HL-60/S4 treated with retinoic acid at 250 ng/mL for 4 days and 3 days (cell line): ENCODE data around the gene ZSWIM1.

ENCODE experiments used
- in situ Hi-C: fragments of 300-500 bp; cut with MboI; formaldehyde crosslinking; loops from 2 replicates; pipeline ENCODE4 v1.7.0; 2022; ENCODE audit warnings: low sequenced_read_pairs

Gene ZSWIM1

GRCh38 chr20:45907219-45907948 lies 26.4 kb downstream of the ZSWIM1 start:
- in situ Hi-C loops: no loop called here

- in situ Hi-C loops: no loop called here
These were observed 27.1 kb downstream of the ZSWIM1 start for GRCh38 chr20:45908084-45908483.

- in situ Hi-C loops: no loop called here
These were observed 28.3 kb downstream of the ZSWIM1 start for GRCh38 chr20:45909336-45909808.

GRCh38 chr20:45909817-45910669 lies 29.0 kb downstream of the ZSWIM1 start:
- in situ Hi-C loops: no loop called here

DNA sequence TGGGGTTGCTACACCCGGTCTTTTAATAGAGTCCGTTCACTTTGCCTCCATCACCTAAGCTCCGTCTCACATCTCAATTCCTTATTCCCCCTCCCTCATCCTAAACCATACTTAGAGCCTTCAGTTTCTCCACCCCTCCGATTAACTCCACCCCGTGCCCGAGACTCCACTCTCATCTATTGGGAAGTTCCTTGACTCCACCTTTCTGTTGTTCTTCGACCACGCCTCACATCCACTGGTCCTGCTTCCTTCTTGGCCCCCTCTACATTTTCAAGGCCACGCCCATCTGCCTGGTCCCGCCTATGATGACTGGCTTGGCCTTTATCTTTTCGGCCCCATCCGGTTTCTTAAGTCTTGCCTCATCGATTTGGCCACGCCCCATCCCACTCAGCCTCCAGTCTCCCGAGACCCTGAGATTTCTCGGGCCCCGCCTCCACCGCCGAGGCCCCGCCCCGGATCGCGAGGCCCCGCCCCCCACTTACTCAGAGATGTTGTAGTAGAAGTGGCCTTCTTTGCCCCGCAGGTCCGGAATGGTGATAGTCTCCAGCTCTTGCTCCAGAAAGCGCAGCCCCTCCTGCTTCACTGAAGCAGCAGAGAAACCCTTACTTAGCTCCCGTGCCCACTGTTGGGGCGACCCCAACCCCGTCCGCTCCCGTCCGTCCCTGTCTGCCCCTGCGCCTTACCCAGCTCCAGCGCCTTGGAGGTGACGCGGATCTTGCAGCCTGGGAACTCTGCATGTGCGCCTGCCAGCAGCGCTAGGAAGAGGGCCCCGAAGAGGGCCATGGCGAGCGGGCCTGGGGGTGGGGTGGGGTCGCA lies 29.9 kb downstream of the ZSWIM1 start:
- in situ Hi-C loops: no loop called here

- in situ Hi-C loops: no loop called here
These were observed 30.7 kb downstream of the ZSWIM1 start, which contains the start of gene PLTP for GRCh38 chr20:45911486-45912343. Gene PLTP, minus strand, starts transcription at chr20:45912155. Its CDS starts 703 bp downstream, at chr20:45911452.

GRCh38 chr20:45912344-45912682 lies 31.3 kb downstream of the ZSWIM1 start:
- in situ Hi-C loops: no loop called here

GRCh38 chr20:45913116-45913515 lies 32.1 kb downstream of the ZSWIM1 start:
- in situ Hi-C loops: no loop called here

DNA sequence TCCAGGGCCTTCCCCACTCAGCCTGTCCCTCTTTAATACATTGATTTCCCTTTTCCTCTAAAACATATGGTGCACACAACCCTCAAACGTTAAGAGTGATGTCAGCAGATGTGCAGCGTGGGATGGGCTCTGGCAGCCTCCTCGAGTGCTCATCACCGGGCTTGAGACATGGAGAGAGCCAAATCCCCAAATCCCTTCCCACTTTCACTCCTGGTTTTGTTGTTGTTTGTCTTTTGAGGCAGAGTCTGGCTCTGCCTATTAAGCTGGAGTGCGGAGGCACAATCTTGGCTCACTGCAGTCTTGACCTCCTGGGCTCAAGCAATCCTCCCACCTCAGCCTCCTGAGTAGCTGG lies 36.7 kb downstream of the ZSWIM1 start:
- in situ Hi-C loops: no loop called here

DNA sequence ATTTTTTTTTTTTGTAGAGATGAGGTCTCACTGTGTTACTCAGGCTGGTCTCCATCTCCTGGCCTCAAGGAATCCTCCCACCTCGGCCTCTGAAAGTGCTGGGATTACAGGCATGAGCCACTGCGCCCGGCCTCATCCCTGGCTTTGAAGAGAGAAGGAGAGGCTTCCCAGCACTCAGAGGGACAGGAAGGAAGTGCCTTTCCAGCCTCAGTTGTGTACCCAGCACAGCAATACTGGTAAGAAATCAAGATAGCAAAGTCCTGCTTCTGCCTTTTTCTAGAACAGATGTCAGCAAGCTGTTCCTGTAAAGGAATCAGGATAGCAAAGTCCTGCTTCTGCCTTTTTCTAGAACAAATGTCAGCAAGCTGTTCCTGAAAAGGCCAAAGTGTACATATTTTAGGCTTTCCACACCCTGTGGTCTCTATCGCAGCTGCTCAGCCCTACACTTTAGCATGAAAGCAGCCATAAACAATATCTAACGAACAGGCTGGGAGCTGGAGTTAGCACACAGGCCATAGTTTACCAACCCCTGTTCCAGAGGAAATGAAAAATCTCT lies 37.2 kb downstream of the ZSWIM1 start:
- in situ Hi-C loops: no loop called here

GRCh38 chr20:45918779-45919537 lies 37.9 kb downstream of the ZSWIM1 start:
- in situ Hi-C loops: no loop called here

DNA sequence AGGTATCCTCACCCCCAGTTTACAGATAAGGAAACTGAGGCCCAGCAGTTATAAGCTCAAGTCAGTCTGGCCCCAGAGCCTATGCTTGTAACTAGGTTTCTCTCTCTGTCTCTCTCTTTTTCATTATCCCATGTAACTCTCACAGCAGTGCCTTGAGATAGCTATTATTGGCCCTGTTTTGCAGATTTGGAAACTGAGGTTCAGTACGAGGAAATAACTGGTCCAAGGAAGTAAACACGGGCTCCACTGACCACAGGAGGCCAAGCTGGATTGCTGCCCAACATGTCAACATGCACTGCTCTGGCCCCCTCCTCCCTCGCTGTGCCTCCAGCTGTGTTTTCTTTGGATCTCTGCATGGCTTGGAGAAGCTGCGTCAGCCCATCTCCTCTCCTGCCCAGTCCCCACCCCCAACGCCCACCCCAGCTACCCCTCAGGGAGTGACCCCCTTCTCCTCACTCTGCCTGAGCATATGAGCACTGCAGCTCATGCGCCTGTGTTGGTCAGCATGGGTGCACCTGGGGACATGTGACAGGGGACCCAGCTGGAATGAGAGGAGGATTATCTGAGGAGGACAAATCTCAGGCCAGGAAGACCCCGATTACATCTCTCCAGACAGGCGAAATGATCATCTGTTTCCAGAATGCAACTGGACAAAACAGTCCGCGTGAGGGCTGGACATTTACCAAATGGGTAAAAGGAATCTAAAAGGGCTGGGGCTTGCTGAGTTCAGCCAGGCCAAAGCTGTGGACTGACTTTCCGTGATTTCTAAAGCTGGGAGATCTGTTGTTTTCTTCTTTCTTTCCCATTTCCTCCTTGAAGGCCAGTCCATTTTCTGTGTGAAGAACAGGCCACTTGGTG lies 38.7 kb downstream of the ZSWIM1 start:
- in situ Hi-C loops: no loop called here

DNA sequence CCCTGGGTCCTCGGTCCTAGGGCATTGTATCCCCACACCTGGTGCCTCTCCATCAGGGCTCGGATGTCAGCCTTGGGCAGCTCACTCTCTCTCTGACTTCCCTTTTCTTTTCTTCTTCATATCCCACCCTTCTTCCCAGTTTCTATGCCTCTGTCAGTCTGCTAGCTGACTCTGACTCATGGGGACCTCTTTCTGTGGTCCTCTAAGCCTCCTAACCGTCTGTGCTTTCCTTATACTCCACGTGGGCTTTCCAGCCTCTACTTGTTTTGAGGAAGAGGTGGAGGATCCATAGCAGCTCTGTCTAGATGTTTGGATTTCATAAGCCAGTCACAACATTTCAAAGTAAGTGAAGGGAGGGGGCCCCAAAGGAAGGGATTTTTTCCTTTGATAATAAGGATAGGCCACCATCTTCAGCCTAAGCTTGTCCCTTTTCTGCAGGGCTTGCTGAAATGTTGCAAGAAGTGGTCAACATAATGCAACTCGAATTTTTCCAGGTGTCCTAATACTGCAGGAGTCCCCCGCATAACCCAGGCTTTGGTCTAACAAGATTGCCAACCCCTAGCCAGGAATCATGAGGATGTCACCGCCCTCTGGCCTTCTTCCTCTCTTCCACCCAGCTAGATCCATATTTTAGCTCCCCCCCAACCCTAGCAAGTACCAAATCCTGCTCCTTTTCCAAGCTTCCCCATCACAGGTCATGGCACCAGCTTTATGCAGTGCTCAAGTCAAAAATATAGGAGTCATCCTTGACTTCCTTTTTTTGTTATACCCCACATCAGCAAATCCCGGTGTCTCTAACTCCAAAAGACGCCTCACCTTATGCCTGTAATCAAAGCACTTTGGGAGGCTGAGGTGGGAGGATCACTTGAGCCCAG lies 39.7 kb downstream of the ZSWIM1 start:
- in situ Hi-C loops: no loop called here

GRCh38 chr20:45921337-45922189 lies 40.5 kb downstream of the ZSWIM1 start:
- in situ Hi-C loops: no loop called here

DNA sequence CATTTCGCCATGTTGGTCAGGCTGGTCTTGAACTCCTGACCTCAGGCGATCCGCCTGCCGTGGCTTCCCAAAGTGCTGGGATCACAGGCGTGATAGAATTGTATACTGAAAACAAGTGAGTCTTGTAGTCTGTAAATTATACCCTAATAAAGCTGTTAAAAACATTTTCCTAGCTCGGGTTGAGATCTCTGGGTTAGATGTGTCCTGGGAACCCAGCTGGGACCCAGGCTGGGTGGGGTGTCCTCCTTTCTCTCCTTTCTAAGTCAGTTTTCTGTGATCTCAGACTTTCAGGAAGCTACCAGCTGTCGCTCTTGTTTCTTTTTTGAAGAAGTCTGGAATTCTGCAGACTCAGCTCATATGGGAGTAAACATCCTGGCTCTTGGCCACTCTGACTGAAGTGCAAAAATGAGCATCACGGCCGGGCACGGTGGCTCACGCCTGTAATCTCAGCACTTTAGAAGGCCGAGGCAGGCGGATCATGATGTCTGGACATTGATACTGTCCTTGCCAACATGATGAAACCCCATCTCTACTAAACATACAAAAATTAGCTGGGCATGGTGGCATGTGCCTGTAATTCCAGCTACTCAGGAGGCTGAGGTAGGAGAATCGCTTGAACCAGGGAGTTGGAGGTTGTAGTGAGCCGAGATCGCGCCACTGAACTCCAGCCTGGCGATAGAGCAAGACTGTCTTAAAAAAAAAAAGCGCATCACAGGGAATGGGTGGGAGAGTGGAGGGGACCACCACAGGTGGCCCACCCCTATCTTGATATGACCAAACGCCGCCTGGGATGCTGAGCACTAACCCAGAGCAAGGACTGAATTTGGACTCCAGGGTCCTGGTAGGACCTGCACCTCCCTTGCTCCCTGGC lies 43.6 kb downstream of the ZSWIM1 start:
- in situ Hi-C loops: no loop called here
